H1 (cell line): Measurements from ENCODE around the gene RDH16. TPM values are rescaled to one million over a fixed set of nuclear protein-coding genes. Genes with fewer than 3 reads are reported as not detected.

ENCODE experiments used
- CTCF ChIA-PET: fragments of 300-600 bp; sonication (Branson Sonifier 250); formaldehyde crosslinking; loops from one replicate; lab custom pipeline; 2021; ENCODE audit not compliant: partially characterized antibody; lab: Charles Lee
- POLR2A ChIA-PET: fragments of 300-600 bp; sonication (Branson Sonifier 250); formaldehyde crosslinking; loops from one replicate; lab custom pipeline; 2021; ENCODE audit warnings: inconsistent platforms; ENCODE audit not compliant: partially characterized antibody; lab: Charles Lee
- DNase-seq, 2 experiments: peaks; one replicate each; pipeline versions ENCODE4 v3.0.0 to v3.0.0-alpha.2; 2010 to 2022; ENCODE audit warnings: low spot score in 2 of 2, low read depth in 1 of 2, mixed read lengths in 1 of 2
- FAIRE-seq: peaks from 2 replicates; lab custom pipeline; 2011; peaks lifted over from hg19 to GRCh38; lab: Jason Lieb, UNC
- H2AFZ ChIP-seq: 2 replicates; pipeline ENCODE4 v1.8.1; 2012; ENCODE audit warnings: low read length, inconsistent platforms
- H2AK5ac ChIP-seq: 2 replicates; pipeline ENCODE4 v1.6.1; 2013; ENCODE audit warnings: low read depth, low read length
- H2BK120ac ChIP-seq: replicated peaks from 2 replicates; pipeline ENCODE3; 2013; ENCODE audit warnings: low read depth, low read length, inconsistent platforms
- H2BK12ac ChIP-seq: 2 replicates; pipeline ENCODE4 v1.6.1; 2013; ENCODE audit warnings: low read depth, low read length
- H2BK15ac ChIP-seq: 2 replicates; pipeline ENCODE4 v1.6.1; 2013; ENCODE audit warnings: low read length
- H2BK20ac ChIP-seq: 2 replicates; pipeline ENCODE4 v1.6.1; 2013; ENCODE audit warnings: low read length
- H2BK5ac ChIP-seq: 2 replicates; pipeline ENCODE4 v1.6.1; 2013; ENCODE audit warnings: low read depth, low read length
- H3K14ac ChIP-seq: 2 replicates; pipeline ENCODE4 v1.6.1; 2013; ENCODE audit warnings: inconsistent platforms; ENCODE audit not compliant: insufficient read length
- H3K18ac ChIP-seq: 2 replicates; pipeline ENCODE4 v1.6.1; 2013; ENCODE audit warnings: low read length; ENCODE audit errors: extremely low read depth
- H3K23ac ChIP-seq: 2 replicates; pipeline ENCODE4 v1.6.1; 2013; ENCODE audit warnings: inconsistent platforms; ENCODE audit not compliant: insufficient read length
- H3K23me2 ChIP-seq: 2 replicates; pipeline ENCODE4 v1.6.1; 2013; ENCODE audit warnings: low read depth, low read length
- H3K27ac ChIP-seq: 2 replicates; pipeline ENCODE4 v1.6.1; 2011; ENCODE audit warnings: low read depth, low read length, inconsistent platforms
- H3K27me3 ChIP-seq, 4 experiments: replicated peaks in 1 of 4; 1 replicate in 1 of 4; 2 replicates in 3 of 4; pipeline versions ENCODE4 v1.6.1 to v1.8.1; 2011 to 2013; ENCODE audit warnings: low read length in 3 of 4, mild to moderate bottlenecking in 3 of 4, inconsistent platforms in 2 of 4, mixed read lengths in 2 of 4, moderate library complexity in 1 of 4; ENCODE audit not compliant: control insufficient read depth in 3 of 4, insufficient read depth in 3 of 4; ENCODE audit errors: extremely low read depth in 1 of 4
- H3K36me3 ChIP-seq, 4 experiments: 2 replicates each; pipeline versions ENCODE4 v1.6.1 to v1.8.1; 2011 to 2013; ENCODE audit warnings: mild to moderate bottlenecking in 4 of 4, low read length in 3 of 4, moderate library complexity in 2 of 4, control low read depth in 1 of 4, inconsistent platforms in 1 of 4; ENCODE audit not compliant: insufficient read depth in 4 of 4, control insufficient read depth in 2 of 4
- H3K4ac ChIP-seq: replicated peaks from 2 replicates; pipeline ENCODE3; 2013; ENCODE audit warnings: low read length, low read depth, mixed read lengths, inconsistent platforms; ENCODE audit not compliant: insufficient read length
- H3K4me1 ChIP-seq, 4 experiments: replicated peaks in 1 of 4; 1 replicate in 1 of 4; 2 replicates in 3 of 4; pipeline versions ENCODE4 v1.6.1 to v1.8.1; 2011 to 2013; ENCODE audit warnings: low read length in 3 of 4, inconsistent platforms in 2 of 4, mixed read lengths in 1 of 4; ENCODE audit not compliant: insufficient read depth in 4 of 4, control insufficient read depth in 3 of 4
- H3K4me2 ChIP-seq, 2 experiments: 2 replicates each; pipeline versions ENCODE4 v1.6.1 to v1.8.1; 2011 to 2013; ENCODE audit warnings: low read depth in 2 of 2, low read length in 2 of 2, control low read depth in 1 of 2, inconsistent platforms in 1 of 2, mild to moderate bottlenecking in 1 of 2; ENCODE audit not compliant: insufficient read depth in 1 of 2
- H3K4me3 ChIP-seq, 4 experiments: fragments of 200-600, 300-600 bp in 1 of 4; sonication (generic), shearing (Covaris generic), sonication (Bioruptor Twin) in 1 of 4; 2 replicates each; pipeline versions ENCODE4 v1.5.1 to v1.8.1; 2011 to 2016; ENCODE audit warnings: low read length in 4 of 4, low read depth in 3 of 4, control low read depth in 2 of 4, inconsistent platforms in 2 of 4, mild to moderate bottlenecking in 2 of 4, mixed read lengths in 1 of 4, moderate library complexity in 1 of 4; ENCODE audit not compliant: insufficient read depth in 2 of 4; ENCODE audit errors: extremely low read depth in 1 of 4
- H3K56ac ChIP-seq: replicated peaks from 2 replicates; pipeline ENCODE3; 2013; ENCODE audit warnings: low read depth, mild to moderate bottlenecking, mixed read lengths, low read length, inconsistent platforms; ENCODE audit not compliant: insufficient read length
- H3K79me1 ChIP-seq: 2 replicates; pipeline ENCODE4 v1.6.1; 2013; ENCODE audit warnings: low read depth, low read length, control low read depth
- H3K79me2 ChIP-seq, 2 experiments: 2 replicates each; pipeline versions ENCODE4 v1.6.1 to v1.8.1; 2012 to 2013; ENCODE audit warnings: low read length in 2 of 2, mild to moderate bottlenecking in 2 of 2, inconsistent platforms in 1 of 2; ENCODE audit not compliant: insufficient read depth in 2 of 2, control insufficient read depth in 1 of 2
- H3K9ac ChIP-seq, 4 experiments: replicated peaks in 1 of 4; 1 replicate in 1 of 4; 2 replicates in 3 of 4; pipeline versions ENCODE4 v1.6.1 to v1.8.1; 2011 to 2013; ENCODE audit warnings: low read depth in 3 of 4, low read length in 3 of 4, control low read depth in 2 of 4, mild to moderate bottlenecking in 2 of 4, moderate library complexity in 2 of 4, inconsistent platforms in 1 of 4; ENCODE audit errors: extremely low read depth in 1 of 4
- H3K9me3 ChIP-seq, 2 experiments: 2 replicates each; pipeline versions ENCODE4 v1.6.1 to v1.8.1; 2012 to 2013; ENCODE audit warnings: mild to moderate bottlenecking in 2 of 2, moderate library complexity in 2 of 2, control low read depth in 1 of 2, inconsistent platforms in 1 of 2, low read depth in 1 of 2, low read length in 1 of 2, mixed read lengths in 1 of 2; ENCODE audit not compliant: insufficient read depth in 2 of 2
- H4K20me1 ChIP-seq, 2 experiments: replicated peaks in 1 of 2; 2 replicates each; pipeline versions ENCODE3 to v1.8.1; 2011 to 2013; ENCODE audit warnings: inconsistent platforms in 2 of 2, low read length in 2 of 2, mild to moderate bottlenecking in 1 of 2; ENCODE audit not compliant: insufficient read depth in 2 of 2, control insufficient read depth in 1 of 2
- H4K5ac ChIP-seq: 2 replicates; pipeline ENCODE4 v1.6.1; 2013; ENCODE audit warnings: low read length, low read depth, mixed read lengths, inconsistent platforms; ENCODE audit not compliant: insufficient read length
- H4K8ac ChIP-seq: 2 replicates; pipeline ENCODE4 v1.8.0; 2013; ENCODE audit warnings: mild to moderate bottlenecking, moderate library complexity, low read length, inconsistent platforms; ENCODE audit not compliant: insufficient read depth; ENCODE audit errors: extremely low read depth
- H4K91ac ChIP-seq: replicated peaks from 2 replicates; pipeline ENCODE3; 2013; ENCODE audit warnings: low read length, mixed read lengths, inconsistent platforms; ENCODE audit not compliant: insufficient read length
- BACH1 ChIP-seq: IDR thresholded peaks from 2 replicates; pipeline ENCODE4 v1.6.1; 2012; ENCODE audit warnings: low read length, improper control_type of control experiment
- CHD2 ChIP-seq: IDR thresholded peaks from 2 replicates; pipeline ENCODE4 v1.6.1; 2012; ENCODE audit warnings: low read length, improper control_type of control experiment
- FOSL1 ChIP-seq: IDR thresholded peaks from 2 replicates; pipeline ENCODE4 v1.6.1; 2011; ENCODE audit warnings: mild to moderate bottlenecking, low read depth, low read length, moderate library complexity; ENCODE audit not compliant: insufficient read depth
- KDM4A ChIP-seq: IDR thresholded peaks from one replicate; pipeline ENCODE4 v1.7.1; 2012; ENCODE audit warnings: low read depth, mild to moderate bottlenecking, moderate library complexity, low read length, inconsistent platforms; ENCODE audit not compliant: severe bottlenecking
- MAX ChIP-seq: IDR thresholded peaks from 2 replicates; pipeline ENCODE4 v1.6.1; 2012; ENCODE audit warnings: inconsistent platforms
- PHF8 ChIP-seq: fragments of 200-600 bp; sonication (generic); conservative IDR thresholded peaks from 2 replicates; pipeline ENCODE4 v1.7.1; 2012; ENCODE audit warnings: low read depth, mild to moderate bottlenecking, inconsistent platforms, low read length, moderate library complexity
- RNF2 ChIP-seq: fragments of 200-900, 300-1000 bp; sonication (generic); IDR thresholded peaks from 2 replicates; pipeline ENCODE4 v1.7.1; 2016; ENCODE audit warnings: borderline replicate concordance, low read depth, mild to moderate bottlenecking, antibody characterized with exemption, low read length; ENCODE audit not compliant: poor library complexity, severe bottlenecking; ENCODE audit errors: missing control alignments
- SP2 ChIP-seq: IDR thresholded peaks from 2 replicates; pipeline ENCODE4 v1.6.1; 2012; ENCODE audit warnings: mild to moderate bottlenecking, low read length, inconsistent platforms
- WGBS, 2 experiments: shearing (Covaris generic) in 1 of 2; methylation state at CpG; one replicate each; pipeline versions ENCODE4 v1.1.6 to v1.1.7; 2013 to 2015; ENCODE audit warnings: low lambda C conversion rate in 2 of 2, mixed read lengths in 2 of 2, inconsistent platforms in 1 of 2, low coverage in 1 of 2, missing lambda C conversion rate in 1 of 2; ENCODE audit not compliant: insufficient replicate concordance in 2 of 2, insufficient coverage in 1 of 2, insufficient read length in 1 of 2; ENCODE audit errors: extremely low coverage in 1 of 2, missing lambda C conversion rate in 1 of 2; 5-methylcytosine and 5-hydroxymethylcytosine counted together
- polyA plus RNA-seq, 7 experiments: library from polyadenylated mRNA; depleted of rRNA in 3 of 7; stranded (reverse) in 5 of 7; unstranded in 2 of 7; fragments of >200 nt in 5 of 7; fragments of 200-250 nt in 2 of 7; gene quantifications; 1 replicate in 5 of 7; 2 replicates in 1 of 7; 4 replicates in 1 of 7; pipeline versions ENCODE4 v1.2.1 to v1.2.3, GENCODE V29; 2011 to 2013; ENCODE audit warnings: missing spikeins in 2 of 7, mixed read lengths in 2 of 7
- total RNA-seq: library from RNA; stranded (reverse); fragmentation: NEBNext Ultra II Directional; extraction: Animal tissue kit (Norgen Biotek cat#: 25700); gene quantifications from 2 replicates; pipeline ENCODE4 v1.2.1, GENCODE V29; 2021

Gene RDH16
- total and polyA plus RNA-seq, 2 of the 8 experiments (the other 6 are each of a cell fraction or from before 2014, with no cell fraction given), result 0.30 to 0.79 TPM

- no peak overlapping the region for H4K5ac ChIP-seq
- H3K4ac ChIP-seq, result no peak overlapping the region
Observed at GRCh38 chr12:56953314-56953713, 4.1 kb downstream of the RDH16 start.

More at GRCh38 chr12:56953314-56953713, 4.1 kb downstream of the RDH16 start:
- no peaks in the 10 kb centered on the region for H3K36me3 ChIP-seq
- no peak overlapping the region for H4K91ac ChIP-seq
- no peak overlapping the region for H3K23ac ChIP-seq
- no peak overlapping the region for H3K9ac ChIP-seq
- H4K8ac ChIP-seq, result no peak overlapping the region
- no peak overlapping the region for H2BK5ac ChIP-seq
- H3K23me2 ChIP-seq, result no peaks in the 10 kb centered on the region
- H3K27ac ChIP-seq, result no peak overlapping the region
- H2BK12ac ChIP-seq, result no peak overlapping the region
- no peaks in the 10 kb centered on the region for H4K20me1 ChIP-seq
- peaks cover 11 to 14% of the 10 kb centered on the region in 2 experiments for H3K9me3 ChIP-seq
- H3K56ac ChIP-seq, result no peak overlapping the region
- no peaks in the 10 kb centered on the region for H3K79me1 ChIP-seq
- no peak overlapping the region for H3K18ac ChIP-seq
- H3K4me1 ChIP-seq, result no peaks in the 10 kb centered on the region
- no peak overlapping the region for H2AFZ ChIP-seq
- no peak overlapping the region for H2BK15ac ChIP-seq
- H3K27me3 ChIP-seq, result no peaks in the 10 kb centered on the region
- no peak overlapping the region for H2BK120ac ChIP-seq
- FAIRE-seq, result no peak
- ChIA-PET POLR2A (interaction anchor here (1.6 kb wide), 1 partner anchor 20 kb away, joined by 3 read pairs; no protein-coding TSS in a partner anchor), CTCF (interaction anchor here (0.9 to 2.3 kb wide), 2 partner anchors 25 to 34 kb away, joined by 3 to 10 read pairs; no protein-coding TSS in a partner anchor)
- DNase-seq, result no peak
- H3K79me2 ChIP-seq, result no peaks in the 10 kb centered on the region
- no peak overlapping the region for H3K4me2 ChIP-seq
- H2BK20ac ChIP-seq, result no peak overlapping the region
- TF ChIP-seq BACH1 (no peak), SP2 (no peak), CHD2 (no peak), KDM4A (no peak), FOSL1 (no peak), PHF8 (no peak), MAX (no peak), RNF2 (peak; percentile 19)
- H2AK5ac ChIP-seq, result no peak overlapping the region
- no peak overlapping the region for H3K14ac ChIP-seq
- H3K4me3 ChIP-seq, result no peak overlapping the region
- 85% methylated on average over 1 of the region's 1 CpG; no CpG with 5 or more reads in 1 of the 2 experiments for WGBS, 2 experiments
